ENCODE data around the gene ECSCR.

ECSCR gene

GRCh38 chr5:139468421-139468931 is 5.9 kb upstream of the ECSCR start:
- TF ChIP-seq, protein P1, sequence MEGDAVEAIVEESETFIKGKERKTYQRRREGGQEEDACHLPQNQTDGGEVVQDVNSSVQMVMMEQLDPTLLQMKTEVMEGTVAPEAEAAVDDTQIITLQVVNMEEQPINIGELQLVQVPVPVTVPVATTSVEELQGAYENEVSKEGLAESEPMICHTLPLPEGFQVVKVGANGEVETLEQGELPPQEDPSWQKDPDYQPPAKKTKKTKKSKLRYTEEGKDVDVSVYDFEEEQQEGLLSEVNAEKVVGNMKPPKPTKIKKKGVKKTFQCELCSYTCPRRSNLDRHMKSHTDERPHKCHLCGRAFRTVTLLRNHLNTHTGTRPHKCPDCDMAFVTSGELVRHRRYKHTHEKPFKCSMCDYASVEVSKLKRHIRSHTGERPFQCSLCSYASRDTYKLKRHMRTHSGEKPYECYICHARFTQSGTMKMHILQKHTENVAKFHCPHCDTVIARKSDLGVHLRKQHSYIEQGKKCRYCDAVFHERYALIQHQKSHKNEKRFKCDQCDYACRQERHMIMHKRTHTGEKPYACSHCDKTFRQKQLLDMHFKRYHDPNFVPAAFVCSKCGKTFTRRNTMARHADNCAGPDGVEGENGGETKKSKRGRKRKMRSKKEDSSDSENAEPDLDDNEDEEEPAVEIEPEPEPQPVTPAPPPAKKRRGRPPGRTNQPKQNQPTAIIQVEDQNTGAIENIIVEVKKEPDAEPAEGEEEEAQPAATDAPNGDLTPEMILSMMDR (IDR thresholded peaks at IDR 0.05; ENCODE audit: insufficient read depth, missing control alignments): no peak
- FAIRE-seq (no peak), DNase-seq (ENCODE audit: insufficient read length, low spot score) (no peak)

- no peak for DNase-seq (ENCODE audit: insufficient read length, low spot score)
- FAIRE-seq: no peak
- TF ChIP-seq, protein P1 (IDR thresholded peaks at IDR 0.05; ENCODE audit: insufficient read depth, missing control alignments): no peak
Observed at GRCh38 chr5:139461698-139462097, 845 bp downstream of the ECSCR start.

DNA sequence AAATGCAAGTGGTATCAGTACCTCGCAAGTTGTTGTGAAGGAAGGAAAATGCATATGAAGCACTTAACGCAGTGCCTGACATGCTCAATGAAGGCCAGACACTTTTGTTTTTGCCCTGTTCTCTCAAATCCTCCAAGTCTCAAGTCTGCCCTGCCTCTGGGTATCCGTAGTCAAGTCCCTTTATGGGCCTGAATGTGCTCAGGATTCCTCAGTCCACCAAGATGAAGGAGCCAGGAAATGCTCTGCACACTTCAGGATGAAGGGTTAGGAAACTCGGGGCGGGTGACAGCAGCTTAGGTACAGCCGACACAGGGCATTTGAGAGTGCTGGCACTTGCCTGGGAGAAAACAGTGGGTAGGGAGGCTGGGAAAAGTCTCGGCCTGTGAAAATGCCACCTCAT is 1.4 kb downstream of the ECSCR start:
- FAIRE-seq (no peak), DNase-seq (ENCODE audit: insufficient read length, low spot score) (no peak)
- TF ChIP-seq, protein P1 (IDR thresholded peaks at IDR 0.05; ENCODE audit: insufficient read depth, missing control alignments): no peak

DNA sequence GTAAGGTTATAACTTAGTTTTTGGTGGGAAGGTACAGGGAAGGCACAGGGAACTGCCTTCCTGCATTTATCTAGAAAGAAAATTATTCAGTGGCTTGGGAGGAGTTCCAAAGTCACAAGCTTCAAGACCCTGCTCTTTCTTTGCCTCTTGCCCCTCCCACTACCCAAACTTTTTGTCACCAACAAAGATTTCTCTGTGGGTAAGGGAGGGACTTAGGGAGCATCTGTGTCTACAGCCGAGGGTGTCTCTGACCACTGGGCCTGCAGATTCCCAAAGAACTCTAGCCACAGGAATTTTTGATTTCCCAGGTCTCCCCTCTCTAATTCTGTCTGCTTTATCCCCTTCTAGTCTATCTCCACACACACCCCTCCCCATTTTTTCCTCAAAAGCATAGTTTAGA is 2.1 kb downstream of the ECSCR start:
- no peak for FAIRE-seq

GRCh38 chr5:139459451-139459934 is 3.0 kb downstream of the ECSCR start:
- TF ChIP-seq, protein P1 (IDR thresholded peaks at IDR 0.05; ENCODE audit: insufficient read depth, missing control alignments): no peak
- DNase-seq (ENCODE audit: insufficient read length, low spot score) (no peak), FAIRE-seq (no peak)

More for the DNA sequence above, 2.1 kb downstream of the ECSCR start:
- TF ChIP-seq, protein P1 (IDR thresholded peaks at IDR 0.05; ENCODE audit: insufficient read depth, missing control alignments): no peak
- DNase-seq (ENCODE audit: insufficient read length, low spot score): no peak

- FAIRE-seq: no peak
- no peak for DNase-seq (ENCODE audit: insufficient read length, low spot score)
- TF ChIP-seq, protein P1 (IDR thresholded peaks at IDR 0.05; ENCODE audit: insufficient read depth, missing control alignments): no peak
Observed at GRCh38 chr5:139458580-139459407, 3.7 kb downstream of the ECSCR start.
